HFF-Myc (cell line): Measurements from ENCODE around the gene ITLN2.
"Not testable (repeated sequence)": the region's sequence is repeated elsewhere in the genome, so short reads cannot be mapped to it uniquely, and the experiment has no call there.

Source experiments
- DNase-seq: peaks from one replicate; pipeline ENCODE4 v3.0.0-alpha.2; 2011; ENCODE audit warnings: low read depth; ENCODE audit errors: extremely low read depth
- H3K4me3 ChIP-seq: replicated peaks from 2 replicates; pipeline ENCODE4 v1.5.1; 2011; ENCODE audit warnings: low read depth, mild to moderate bottlenecking, control low read depth, low read length
- CTCF ChIP-seq: IDR thresholded peaks from 2 replicates; pipeline ENCODE4 v1.5.1; 2012; ENCODE audit warnings: mild to moderate bottlenecking, low read depth, low read length, control low read depth; ENCODE audit errors: missing control alignments

The ITLN2 gene

GRCh38 chr1:160953030-160953429 is 1.6 kb downstream of the ITLN2 start:
- no peak overlapping the region for H3K4me3 ChIP-seq
- TF ChIP-seq CTCF = no peak
- DNase-seq = no peak

- no peak for DNase-seq
- TF ChIP-seq CTCF = no peak
Measured at GRCh38 chr1:160952129-160952510, 2.5 kb downstream of the ITLN2 start.

DNA sequence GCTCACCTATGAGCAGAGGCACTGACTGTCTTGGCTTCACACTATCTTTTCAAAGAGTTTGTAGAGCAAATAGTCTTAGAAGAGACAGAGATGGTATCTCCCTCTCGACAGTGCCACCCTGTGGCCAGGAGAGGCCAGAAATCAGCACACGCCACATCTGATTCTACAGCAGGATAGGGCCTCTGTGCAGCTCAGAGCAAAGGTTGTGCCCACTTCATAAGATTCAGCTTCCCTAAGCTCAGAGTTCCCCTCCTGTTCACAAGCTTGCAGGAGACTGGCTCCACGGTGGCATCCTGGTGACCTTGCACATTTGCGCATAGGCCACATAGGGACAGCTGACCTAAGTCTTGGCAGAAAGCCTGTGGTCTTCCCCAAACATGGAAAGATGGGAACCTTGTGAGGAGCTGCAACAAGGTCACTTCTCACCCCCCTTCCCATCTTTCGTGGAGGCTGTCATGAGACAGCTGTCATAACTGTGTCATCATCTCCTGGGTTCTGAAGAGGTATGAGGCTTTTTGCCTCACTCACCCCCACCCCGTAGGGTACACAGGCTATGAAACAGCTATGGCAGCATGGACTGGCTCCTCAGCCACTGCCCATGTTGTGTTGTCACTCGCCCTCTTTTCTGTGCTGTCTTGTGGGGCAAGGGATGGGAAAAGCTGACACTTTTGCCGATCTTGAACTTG is 3.0 kb downstream of the ITLN2 start:
- peak; percentile 69 for TF ChIP-seq CTCF
- DNase-seq = no peak
- no peak overlapping the region for H3K4me3 ChIP-seq

More at GRCh38 chr1:160952129-160952510, 2.5 kb downstream of the ITLN2 start:
- no peak overlapping the region for H3K4me3 ChIP-seq

DNA sequence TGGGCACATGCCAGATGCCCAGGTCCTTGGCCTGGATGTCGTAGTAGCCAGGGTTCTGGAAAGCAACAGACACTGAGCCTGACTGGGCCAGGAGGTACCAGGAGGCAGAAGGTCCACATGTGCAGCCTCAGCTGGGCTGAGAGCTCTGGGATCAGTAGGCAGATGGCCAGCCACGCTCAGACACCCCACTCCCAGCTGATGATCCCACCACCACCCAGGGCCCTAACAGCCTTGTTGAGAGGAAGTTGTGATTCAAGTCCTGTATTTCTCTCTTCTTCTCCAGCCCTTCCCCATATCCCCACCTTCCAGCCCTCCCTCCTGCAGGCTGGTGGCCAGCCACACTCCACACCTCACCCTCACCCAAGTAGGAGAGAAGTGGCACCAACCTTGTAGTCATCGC is 4.0 kb downstream of the ITLN2 start:
- no peak overlapping the region for H3K4me3 ChIP-seq
- no peak for DNase-seq

GRCh38 chr1:160949881-160950280 is 4.7 kb downstream of the ITLN2 start:
- H3K4me3 ChIP-seq = no peak overlapping the region
- TF ChIP-seq CTCF = no peak
- no peak for DNase-seq

More for the DNA sequence above, 4.0 kb downstream of the ITLN2 start:
- no peak for TF ChIP-seq CTCF

GRCh38 chr1:160949216-160949880 is 5.3 kb downstream of the ITLN2 start:
- not testable (repeated sequence) for H3K4me3 ChIP-seq, DNase-seq

DNA sequence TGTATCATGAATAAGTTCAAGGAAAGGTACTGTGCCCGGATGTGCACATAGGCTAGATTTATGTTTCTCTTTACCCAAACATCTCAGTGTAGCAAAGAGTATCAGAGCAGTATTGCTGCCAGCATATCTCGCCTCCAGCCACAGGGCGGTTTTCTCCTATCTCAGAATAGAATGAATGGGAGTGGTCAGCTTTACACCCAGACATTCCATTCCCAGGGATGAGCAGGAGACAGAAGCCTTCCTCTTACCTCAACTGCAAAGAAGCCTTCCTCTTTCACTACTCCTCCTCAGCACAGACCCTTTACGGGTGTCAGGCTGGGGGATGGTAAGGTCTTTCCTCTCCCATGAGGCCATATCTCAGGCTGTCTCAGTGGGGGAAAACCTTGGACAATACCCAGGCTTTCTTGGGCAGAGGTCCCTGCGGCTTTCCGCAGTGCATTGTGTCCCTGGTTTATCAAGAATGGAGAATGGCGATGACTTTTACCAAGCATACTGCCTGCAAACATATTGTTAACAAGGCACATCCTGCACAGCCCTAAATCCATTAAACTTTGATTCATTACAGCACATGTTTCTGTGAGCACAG is 7.3 kb downstream of the ITLN2 start:
- not testable (repeated sequence) for DNase-seq, H3K4me3 ChIP-seq

DNA sequence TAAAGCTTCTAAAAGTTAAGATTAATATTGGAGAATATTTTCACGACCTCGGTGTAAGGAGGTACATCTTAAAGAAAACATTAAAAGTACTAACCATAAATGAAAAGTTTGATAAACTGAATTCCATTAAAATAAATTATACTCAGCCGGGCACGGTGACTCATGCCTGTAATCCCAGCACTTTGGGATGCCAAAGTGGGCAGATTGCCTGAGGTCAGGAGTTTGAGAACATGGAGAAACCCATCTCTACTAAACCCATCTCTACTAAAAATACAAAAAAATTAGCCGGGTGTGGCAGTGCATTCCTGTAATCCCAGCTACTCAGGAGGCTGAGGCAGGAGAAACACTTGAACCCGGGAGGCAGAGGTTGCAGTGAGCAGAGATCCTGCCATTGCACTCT is 8.7 kb downstream of the ITLN2 start:
- not testable (repeated sequence) for DNase-seq, H3K4me3 ChIP-seq
